Keratinocyte (primary cell): ENCODE measurements around the gene CREB3.

Experiments
- EZH2 ChIP-seq: IDR thresholded peaks from one replicate; pipeline ENCODE4 v1.6.1; 2012; ENCODE audit warnings: inconsistent platforms, mild to moderate bottlenecking, low read length, moderate library complexity
- TF ChIP-seq, protein P1 (sequence below), 3 experiments: IDR thresholded peaks in 1 of 3; conservative IDR thresholded peaks in 1 of 3; optimal IDR thresholded peaks in 1 of 3; 2 replicates in 2 of 3; 3 replicates in 1 of 3; pipeline versions ENCODE3 to v1.5.1; 2011; ENCODE audit warnings: low read length in 3 of 3, mild to moderate bottlenecking in 3 of 3, moderate library complexity in 2 of 3, control low read depth in 1 of 3, inconsistent platforms in 1 of 3; ENCODE audit not compliant: insufficient read depth in 2 of 3; ENCODE audit errors: extremely low read depth in 1 of 3

DNA sequence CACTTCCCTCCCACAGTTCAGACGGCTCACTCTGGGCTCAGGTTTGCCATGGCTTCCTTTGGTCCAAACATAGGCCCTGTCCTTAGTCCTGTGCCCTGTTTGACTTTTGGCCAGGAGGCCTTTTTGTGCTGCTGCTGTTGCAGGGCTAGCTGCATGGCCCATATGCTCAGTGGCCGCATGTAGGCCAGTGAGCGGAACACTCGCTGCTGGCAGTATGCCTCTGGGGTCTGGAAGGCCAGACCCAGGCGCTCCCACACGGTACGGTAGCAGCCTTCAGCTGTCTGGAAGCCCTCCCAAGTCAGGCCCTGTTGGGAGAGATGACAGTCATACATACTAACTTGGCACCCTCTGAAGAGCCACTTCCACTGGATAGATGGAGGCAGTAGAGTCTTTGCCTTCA, 4.7 kb downstream of the CREB3 start:
- TF ChIP-seq, protein P1, sequence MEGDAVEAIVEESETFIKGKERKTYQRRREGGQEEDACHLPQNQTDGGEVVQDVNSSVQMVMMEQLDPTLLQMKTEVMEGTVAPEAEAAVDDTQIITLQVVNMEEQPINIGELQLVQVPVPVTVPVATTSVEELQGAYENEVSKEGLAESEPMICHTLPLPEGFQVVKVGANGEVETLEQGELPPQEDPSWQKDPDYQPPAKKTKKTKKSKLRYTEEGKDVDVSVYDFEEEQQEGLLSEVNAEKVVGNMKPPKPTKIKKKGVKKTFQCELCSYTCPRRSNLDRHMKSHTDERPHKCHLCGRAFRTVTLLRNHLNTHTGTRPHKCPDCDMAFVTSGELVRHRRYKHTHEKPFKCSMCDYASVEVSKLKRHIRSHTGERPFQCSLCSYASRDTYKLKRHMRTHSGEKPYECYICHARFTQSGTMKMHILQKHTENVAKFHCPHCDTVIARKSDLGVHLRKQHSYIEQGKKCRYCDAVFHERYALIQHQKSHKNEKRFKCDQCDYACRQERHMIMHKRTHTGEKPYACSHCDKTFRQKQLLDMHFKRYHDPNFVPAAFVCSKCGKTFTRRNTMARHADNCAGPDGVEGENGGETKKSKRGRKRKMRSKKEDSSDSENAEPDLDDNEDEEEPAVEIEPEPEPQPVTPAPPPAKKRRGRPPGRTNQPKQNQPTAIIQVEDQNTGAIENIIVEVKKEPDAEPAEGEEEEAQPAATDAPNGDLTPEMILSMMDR (optimal IDR thresholded peaks at IDR 0.05 in 1 of 3, IDR thresholded peaks at IDR 0.05 in 1 of 3, conservative IDR thresholded peaks at IDR 0.05 in 1 of 3; ENCODE audit: extremely low read depth in 1 of 3, insufficient read depth in 2 of 3, low read length in 3 of 3): no peak
- TF ChIP-seq EZH2: no peak
